GM23338 (cell line): ENCODE data around the gene LMF2. TPM values are rescaled to one million over a fixed set of nuclear protein-coding genes. Genes with fewer than 3 reads are reported as not detected.

Experiments
- ATAC-seq: fragments of 200-7000 bp; cut with Tn5 transposase; 3 replicates; pipeline ENCODE4 v1.9.1; 2020
- DNase-seq: peaks from one replicate; pipeline ENCODE4 v3.0.0-alpha.2; 2015; ENCODE audit warnings: low spot score
- H2AFZ ChIP-seq: fragments of 200-600 bp; sonication (generic); 2 replicates; pipeline ENCODE4 v1.8.0; 2016; ENCODE audit warnings: antibody characterized with exemption, mild to moderate bottlenecking, moderate library complexity
- H3F3A ChIP-seq: fragments of 200-600 bp; sonication (generic); replicated peaks from 2 replicates; pipeline ENCODE4 v1.8.0; 2017; ENCODE audit warnings: antibody characterized with exemption, mixed run types, low read depth
- H3K27ac ChIP-seq: fragments of 200-600 bp; sonication (generic); 2 replicates; pipeline ENCODE4 v1.6.1; 2016; ENCODE audit warnings: low read depth
- H3K27me3 ChIP-seq: fragments of 200-600 bp; sonication (generic); 2 replicates; pipeline ENCODE4 v1.8.0; 2016; ENCODE audit warnings: mild to moderate bottlenecking, mixed run types, moderate library complexity; ENCODE audit not compliant: insufficient read depth
- H3K36me3 ChIP-seq: fragments of 200-600 bp; sonication (generic); 2 replicates; pipeline ENCODE4 v1.8.0; 2016; ENCODE audit warnings: mild to moderate bottlenecking; ENCODE audit not compliant: insufficient read depth
- H3K4me1 ChIP-seq: fragments of 200-600 bp; sonication (generic); 2 replicates; pipeline ENCODE4 v1.8.0; 2016; ENCODE audit warnings: mild to moderate bottlenecking, moderate library complexity; ENCODE audit not compliant: insufficient read depth
- H3K4me2 ChIP-seq: fragments of 200-600 bp; sonication (generic); 2 replicates; pipeline ENCODE4 v1.7.1; 2017; ENCODE audit warnings: mixed run types
- H3K4me3 ChIP-seq: fragments of 200-600 bp; sonication (generic); 2 replicates; pipeline ENCODE4 v1.6.1; 2016; ENCODE audit warnings: mixed run types
- H3K79me2 ChIP-seq: fragments of 200-600 bp; sonication (generic); replicated peaks from 2 replicates; pipeline ENCODE4 v1.8.0; 2017; ENCODE audit warnings: mild to moderate bottlenecking; ENCODE audit not compliant: insufficient read depth
- H3K9me2 ChIP-seq: fragments of 200-600 bp; sonication (generic); 2 replicates; pipeline ENCODE4 v1.8.0; 2017; ENCODE audit not compliant: insufficient read depth
- H4K20me1 ChIP-seq: fragments of 200-600 bp; sonication (generic); replicated peaks from 2 replicates; pipeline ENCODE4 v1.8.0; 2017; ENCODE audit warnings: mild to moderate bottlenecking; ENCODE audit not compliant: insufficient read depth
- H3K27ac Mint-ChIP-seq: 2 replicates; pipeline ENCODE4 v1.8.0; 2020; ENCODE audit warnings: inconsistent platforms, mild to moderate bottlenecking, moderate library complexity, mixed read lengths
- H3K27me3 Mint-ChIP-seq: 3 replicates; pipeline ENCODE4 v1.8.0; 2022; ENCODE audit warnings: low read depth, mild to moderate bottlenecking, moderate library complexity, mixed read lengths, inconsistent platforms; ENCODE audit not compliant: insufficient read depth, poor library complexity
- H3K36me3 Mint-ChIP-seq: 3 replicates; pipeline ENCODE4 v1.8.0; 2021; ENCODE audit warnings: low read depth, mild to moderate bottlenecking, inconsistent platforms, moderate library complexity, mixed read lengths
- H3K4me1 Mint-ChIP-seq: 3 replicates; pipeline ENCODE4 v1.8.0; 2020; ENCODE audit warnings: mild to moderate bottlenecking, inconsistent platforms, mixed read lengths
- H3K4me3 Mint-ChIP-seq: 3 replicates; pipeline ENCODE4 v1.8.0; 2021; ENCODE audit warnings: moderate library complexity, mild to moderate bottlenecking, inconsistent platforms, mixed read lengths
- H3K9me3 Mint-ChIP-seq: 3 replicates; pipeline ENCODE4 v1.8.0; 2020; ENCODE audit warnings: moderate library complexity, mild to moderate bottlenecking, inconsistent platforms, mixed read lengths
- CREB1 ChIP-seq: fragments of 250-450 bp; sonication (Bioruptor Pico); IDR thresholded peaks from 2 replicates; pipeline ENCODE4 v1.5.0; 2020; ENCODE audit warnings: low read depth, mild to moderate bottlenecking, moderate library complexity
- ETS1 ChIP-seq: IDR thresholded peaks from 2 replicates; pipeline ENCODE4 v1.6.1; 2016; ENCODE audit warnings: antibody characterized with exemption
- EZH2 ChIP-seq: fragments of 200-600 bp; sonication (generic); IDR thresholded peaks from one replicate; pipeline ENCODE4 v1.8.0; 2017; ENCODE audit warnings: antibody characterized with exemption, mild to moderate bottlenecking, low read depth; ENCODE audit not compliant: unreplicated experiment
- EZH2phosphoT487 ChIP-seq: fragments of 200-600 bp; sonication (generic); IDR thresholded peaks from one replicate; pipeline ENCODE4 v1.8.1; 2018; ENCODE audit warnings: antibody characterized with exemption; ENCODE audit not compliant: unreplicated experiment
- JUNB ChIP-seq: IDR thresholded peaks from one replicate; pipeline ENCODE4 v1.6.1; 2016; ENCODE audit warnings: antibody characterized with exemption; ENCODE audit not compliant: unreplicated experiment
- NANOG ChIP-seq: IDR thresholded peaks from 2 replicates; pipeline ENCODE4 v1.6.1; 2016; ENCODE audit warnings: antibody characterized with exemption, borderline replicate concordance
- POLR2AphosphoS5 ChIP-seq: IDR thresholded peaks from 2 replicates; pipeline ENCODE4 v1.6.1; 2016; ENCODE audit warnings: antibody characterized with exemption, low read depth
- ZNF114 ChIP-seq: fragments of 250-450 bp; sonication (Bioruptor Pico); IDR thresholded peaks from 2 replicates; pipeline ENCODE4 v1.5.0; 2020; ENCODE audit warnings: mild to moderate bottlenecking, moderate library complexity
- ZNF331 ChIP-seq: fragments of 250-450 bp; sonication (Bioruptor Pico); IDR thresholded peaks from 2 replicates; pipeline ENCODE4 v1.5.0; 2020; ENCODE audit warnings: low read depth, mild to moderate bottlenecking, moderate library complexity
- polyA plus RNA-seq: library from polyadenylated mRNA; unstranded; fragments of >200 nt; fragmentation: Nextera tagmentation; extraction: Ambion mirVana; gene quantifications from 2 replicates; pipeline ENCODE4 v1.2.1, GENCODE V29; 2016
- total RNA-seq: library from RNA; depleted of rRNA; stranded (reverse); fragments of >200 nt; shearing (Covaris generic); gene quantifications from 2 replicates; pipeline ENCODE4 v1.2.3, GENCODE V29; 2014
- TF ChIP-seq, protein P1 (sequence below): IDR thresholded peaks from one replicate; pipeline ENCODE4 v1.6.1; 2018; ENCODE audit warnings: antibody characterized with exemption; ENCODE audit not compliant: unreplicated experiment

LMF2 gene
- total and polyA plus RNA-seq, 2 experiments from 2014 or later = 15.6 to 36.3 TPM

GRCh38 chr22:50548040-50548920 lies 40.8 kb upstream of the LMF2 start:
- peak; percentile 12 for ATAC-seq

GRCh38 chr22:50547263-50547985 lies 39.9 kb upstream of the LMF2 start:
- Histone ChIP-seq H4K20me1 (no peaks in the 10 kb centered on the region), H2AFZ (no peak overlapping the region), H3K4me2 (no peak overlapping the region), H3K4me3 (no peak overlapping the region), H3K4me1 (no peaks in the 10 kb centered on the region; the same call in 1 of the 2 replicates), H3K79me2 (no peaks in the 10 kb centered on the region), H3K27ac (no peak overlapping the region), H3K36me3 (no peaks in the 10 kb centered on the region), H3K27me3 (peaks cover 39% of the 10 kb centered on the region), H3F3A (peaks cover 7% of the 10 kb centered on the region; the same call in 1 of the 2 replicates), H3K9me2 (no peaks in the 10 kb centered on the region)
- H3K27ac Mint-ChIP-seq = no peak overlapping the region
- peak; percentile 3; the same call in 1 of the 3 replicates for ATAC-seq
- H3K36me3 Mint-ChIP-seq = no peaks in the 10 kb centered on the region
- no peaks in the 10 kb centered on the region for H3K9me3 Mint-ChIP-seq
- H3K27me3 Mint-ChIP-seq = peaks cover 35% of the 10 kb centered on the region
- H3K4me3 Mint-ChIP-seq = no peak overlapping the region
- DNase-seq = no peak
- H3K4me1 Mint-ChIP-seq = no peaks in the 10 kb centered on the region
- TF ChIP-seq ZNF331 (CRISPR knock-in tag) = no peak
- no peak for TF ChIP-seq POLR2AphosphoS5
- no peak for TF ChIP-seq CREB1 (CRISPR knock-in tag)
- TF ChIP-seq ETS1 = no peak
- no peak for TF ChIP-seq JUNB
- no peak for TF ChIP-seq EZH2phosphoT487
- TF ChIP-seq NANOG = no peak
- TF ChIP-seq, protein P1, sequence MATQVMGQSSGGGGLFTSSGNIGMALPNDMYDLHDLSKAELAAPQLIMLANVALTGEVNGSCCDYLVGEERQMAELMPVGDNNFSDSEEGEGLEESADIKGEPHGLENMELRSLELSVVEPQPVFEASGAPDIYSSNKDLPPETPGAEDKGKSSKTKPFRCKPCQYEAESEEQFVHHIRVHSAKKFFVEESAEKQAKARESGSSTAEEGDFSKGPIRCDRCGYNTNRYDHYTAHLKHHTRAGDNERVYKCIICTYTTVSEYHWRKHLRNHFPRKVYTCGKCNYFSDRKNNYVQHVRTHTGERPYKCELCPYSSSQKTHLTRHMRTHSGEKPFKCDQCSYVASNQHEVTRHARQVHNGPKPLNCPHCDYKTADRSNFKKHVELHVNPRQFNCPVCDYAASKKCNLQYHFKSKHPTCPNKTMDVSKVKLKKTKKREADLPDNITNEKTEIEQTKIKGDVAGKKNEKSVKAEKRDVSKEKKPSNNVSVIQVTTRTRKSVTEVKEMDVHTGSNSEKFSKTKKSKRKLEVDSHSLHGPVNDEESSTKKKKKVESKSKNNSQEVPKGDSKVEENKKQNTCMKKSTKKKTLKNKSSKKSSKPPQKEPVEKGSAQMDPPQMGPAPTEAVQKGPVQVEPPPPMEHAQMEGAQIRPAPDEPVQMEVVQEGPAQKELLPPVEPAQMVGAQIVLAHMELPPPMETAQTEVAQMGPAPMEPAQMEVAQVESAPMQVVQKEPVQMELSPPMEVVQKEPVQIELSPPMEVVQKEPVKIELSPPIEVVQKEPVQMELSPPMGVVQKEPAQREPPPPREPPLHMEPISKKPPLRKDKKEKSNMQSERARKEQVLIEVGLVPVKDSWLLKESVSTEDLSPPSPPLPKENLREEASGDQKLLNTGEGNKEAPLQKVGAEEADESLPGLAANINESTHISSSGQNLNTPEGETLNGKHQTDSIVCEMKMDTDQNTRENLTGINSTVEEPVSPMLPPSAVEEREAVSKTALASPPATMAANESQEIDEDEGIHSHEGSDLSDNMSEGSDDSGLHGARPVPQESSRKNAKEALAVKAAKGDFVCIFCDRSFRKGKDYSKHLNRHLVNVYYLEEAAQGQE = no peak

More at GRCh38 chr22:50548040-50548920, 40.8 kb upstream of the LMF2 start:
- Mint-ChIP-seq H3K27ac (no peak overlapping the region), H3K27me3 (peaks cover 35% of the 10 kb centered on the region), H3K36me3 (no peaks in the 10 kb centered on the region), H3K4me1 (no peaks in the 10 kb centered on the region), H3K9me3 (no peaks in the 10 kb centered on the region), H3K4me3 (no peak overlapping the region)
- Histone ChIP-seq H3K36me3 (no peaks in the 10 kb centered on the region), H3K27ac (no peak overlapping the region), H3K4me1 (no peaks in the 10 kb centered on the region; the same call in 1 of the 2 replicates), H3K27me3 (peaks cover 38% of the 10 kb centered on the region), H3K4me3 (peak overlapping the region; percentile 45; the same call in 1 of the 2 replicates), H3K9me2 (no peaks in the 10 kb centered on the region), H4K20me1 (no peaks in the 10 kb centered on the region), H3K79me2 (no peaks in the 10 kb centered on the region), H3K4me2 (peak overlapping the region; percentile 66; the same call in 1 of the 2 replicates), H2AFZ (peak overlapping the region; percentile 90), H3F3A (peaks cover 7% of the 10 kb centered on the region; the same call in 1 of the 2 replicates)
- no peak for DNase-seq
- TF ChIP-seq EZH2 = peak; percentile 42
- no peak for TF ChIP-seq CREB1 (CRISPR knock-in tag)
- no peak for TF ChIP-seq ZNF114 (CRISPR knock-in tag)
